H9 (cell line): ENCODE measurements around the gene MAPK13. TPM values are rescaled to one million over a fixed set of nuclear protein-coding genes. Genes with fewer than 3 reads are reported as not detected.

Source experiments
- DNase-seq: peaks from one replicate; pipeline ENCODE4 v3.0.0-alpha.2; 2017
- H2AFZ ChIP-seq: one replicate; pipeline ENCODE4 v1.6.1; 2013; ENCODE audit warnings: mild to moderate bottlenecking, low read length, control low read depth, moderate library complexity
- H2AK5ac ChIP-seq: 2 replicates; pipeline ENCODE4 v1.6.1; 2013; ENCODE audit warnings: low read length, control low read depth, mixed read lengths; ENCODE audit not compliant: insufficient read length
- H2BK120ac ChIP-seq: one replicate; pipeline ENCODE4 v1.6.1; 2013; ENCODE audit warnings: low read depth, mild to moderate bottlenecking, low read length, control low read depth, inconsistent platforms; ENCODE audit not compliant: poor library complexity, severe bottlenecking
- H2BK12ac ChIP-seq: 2 replicates; pipeline ENCODE4 v1.6.1; 2013; ENCODE audit warnings: low read length, control low read depth, mixed read lengths, low read depth; ENCODE audit not compliant: insufficient read length
- H2BK15ac ChIP-seq: 2 replicates; pipeline ENCODE4 v1.6.1; 2013; ENCODE audit warnings: low read depth, low read length, control low read depth
- H2BK20ac ChIP-seq: one replicate; pipeline ENCODE4 v1.6.1; 2013; ENCODE audit warnings: low read depth, mild to moderate bottlenecking, low read length, control low read depth, inconsistent platforms; ENCODE audit not compliant: poor library complexity, severe bottlenecking
- H2BK5ac ChIP-seq: 2 replicates; pipeline ENCODE4 v1.6.1; 2013; ENCODE audit warnings: low read length, control low read depth, mixed read lengths; ENCODE audit not compliant: insufficient read length
- H3K14ac ChIP-seq: 2 replicates; pipeline ENCODE4 v1.6.1; 2013; ENCODE audit warnings: low read length, control low read depth; ENCODE audit not compliant: insufficient read depth
- H3K18ac ChIP-seq: 2 replicates; pipeline ENCODE4 v1.6.1; 2013; ENCODE audit warnings: low read depth, mild to moderate bottlenecking, mixed read lengths, low read length, control low read depth; ENCODE audit not compliant: insufficient read length
- H3K23ac ChIP-seq: 2 replicates; pipeline ENCODE4 v1.6.1; 2013; ENCODE audit warnings: low read length, control low read depth, mixed read lengths, low read depth; ENCODE audit not compliant: insufficient read length
- H3K23me2 ChIP-seq: 2 replicates; pipeline ENCODE4 v1.6.1; 2013; ENCODE audit warnings: low read depth, mild to moderate bottlenecking, mixed read lengths, low read length, control low read depth; ENCODE audit not compliant: insufficient read length, poor library complexity, severe bottlenecking
- H3K27ac ChIP-seq: 2 replicates; pipeline ENCODE4 v1.5.1; 2013; ENCODE audit warnings: low read length, control low read depth, mixed read lengths, low read depth; ENCODE audit not compliant: insufficient read length
- H3K27me3 ChIP-seq: 2 replicates; pipeline ENCODE4 v1.6.1; 2013; ENCODE audit warnings: low read length, control low read depth, inconsistent platforms; ENCODE audit not compliant: insufficient read depth
- H3K4ac ChIP-seq: 2 replicates; pipeline ENCODE4 v1.6.1; 2013; ENCODE audit warnings: low read depth, mild to moderate bottlenecking, control low read depth, inconsistent platforms, low read length, moderate library complexity
- H3K4me1 ChIP-seq: 2 replicates; pipeline ENCODE4 v1.6.1; 2013; ENCODE audit warnings: low read length, control low read depth, inconsistent platforms; ENCODE audit not compliant: insufficient read depth
- H3K4me2 ChIP-seq: 2 replicates; pipeline ENCODE4 v1.6.1; 2013; ENCODE audit warnings: low read length, control low read depth, mixed read lengths; ENCODE audit not compliant: insufficient read length, insufficient read depth
- H3K56ac ChIP-seq: 2 replicates; pipeline ENCODE4 v1.6.1; 2013; ENCODE audit warnings: low read depth, mild to moderate bottlenecking, mixed read lengths, low read length, control low read depth; ENCODE audit not compliant: insufficient read length
- H3K79me1 ChIP-seq: 2 replicates; pipeline ENCODE4 v1.6.1; 2013; ENCODE audit warnings: low read depth, mild to moderate bottlenecking, moderate library complexity, low read length, control low read depth, inconsistent platforms; ENCODE audit not compliant: insufficient read depth, poor library complexity, severe bottlenecking
- H3K79me2 ChIP-seq: 2 replicates; pipeline ENCODE4 v1.6.1; 2013; ENCODE audit warnings: low read length, control low read depth, inconsistent platforms; ENCODE audit not compliant: insufficient read depth
- H3K9ac ChIP-seq: 2 replicates; pipeline ENCODE4 v1.6.1; 2013; ENCODE audit warnings: low read length, control low read depth, mixed read lengths; ENCODE audit not compliant: insufficient read length; ENCODE audit errors: extremely low read depth
- H3K9me3 ChIP-seq: one replicate; pipeline ENCODE4 v1.6.1; 2013; ENCODE audit warnings: low read depth, low read length, inconsistent platforms; ENCODE audit not compliant: control insufficient read depth
- H3T11ph ChIP-seq: one replicate; pipeline ENCODE4 v1.6.1; 2013; ENCODE audit warnings: mild to moderate bottlenecking, low read length, control low read depth, inconsistent platforms
- H4K20me1 ChIP-seq: one replicate; pipeline ENCODE4 v1.6.1; 2013; ENCODE audit not compliant: control insufficient read depth, insufficient read length, insufficient read depth
- H4K5ac ChIP-seq: 2 replicates; pipeline ENCODE4 v1.6.1; 2013; ENCODE audit warnings: low read depth, mild to moderate bottlenecking, mixed read lengths, low read length, control low read depth; ENCODE audit not compliant: insufficient read length
- H4K8ac ChIP-seq: replicated peaks from 2 replicates; pipeline ENCODE4 v1.6.1; 2013; ENCODE audit warnings: low read length, control low read depth, mixed read lengths, low read depth; ENCODE audit not compliant: insufficient read length
- H4K91ac ChIP-seq: 2 replicates; pipeline ENCODE4 v1.6.1; 2013; ENCODE audit warnings: low read depth, mild to moderate bottlenecking, moderate library complexity, mixed read lengths, low read length, control low read depth; ENCODE audit not compliant: insufficient read length
- H3K27ac Mint-ChIP-seq, 3 experiments: 2 replicates in 2 of 3; 3 replicates in 1 of 3; pipeline ENCODE4 v1.8.0; 2020 to 2021; ENCODE audit warnings: mixed read lengths in 3 of 3, mild to moderate bottlenecking in 1 of 3, moderate library complexity in 1 of 3
- H3K27me3 Mint-ChIP-seq: 2 replicates; pipeline ENCODE4 v1.8.0; 2021; ENCODE audit warnings: low read depth, mild to moderate bottlenecking, moderate library complexity, mixed read lengths
- H3K36me3 Mint-ChIP-seq, 3 experiments: 2 replicates in 2 of 3; 3 replicates in 1 of 3; pipeline ENCODE4 v1.8.0; 2020 to 2021; ENCODE audit warnings: low read depth in 3 of 3, mixed read lengths in 3 of 3; ENCODE audit not compliant: insufficient read depth in 1 of 3
- H3K4me1 Mint-ChIP-seq, 2 experiments: 2 replicates each; pipeline ENCODE4 v1.8.0; 2020; ENCODE audit warnings: mixed read lengths in 2 of 2
- H3K4me3 Mint-ChIP-seq, 2 experiments: 2 replicates in 1 of 2; 3 replicates in 1 of 2; pipeline ENCODE4 v1.8.0; 2020 to 2021; ENCODE audit warnings: mild to moderate bottlenecking in 2 of 2, mixed read lengths in 2 of 2, moderate library complexity in 1 of 2
- H3K9me3 Mint-ChIP-seq, 2 experiments: 2 replicates in 1 of 2; 3 replicates in 1 of 2; pipeline ENCODE4 v1.8.0; 2020; ENCODE audit warnings: mild to moderate bottlenecking in 2 of 2, mixed read lengths in 2 of 2, moderate library complexity in 1 of 2
- WGBS: extraction: QIAGEN DNeasy Blood & Tissue Kit; methylation state at CpG from one replicate; pipeline ENCODE4 v1.1.7; 2013; ENCODE audit warnings: missing lambda C conversion rate, low lambda C conversion rate, mixed read lengths; ENCODE audit not compliant: insufficient read length; ENCODE audit errors: extremely low coverage; 5-methylcytosine and 5-hydroxymethylcytosine counted together
- total RNA-seq: library from RNA; stranded (reverse); gene quantifications from 2 replicates; pipeline ENCODE4 v1.2.1, GENCODE V29; 2021
- TF ChIP-seq, protein P1 (sequence below): fragments of 200-600 bp; sonication (generic); conservative IDR thresholded peaks from 3 replicates; pipeline ENCODE4 v1.8.0; 2021; ENCODE audit warnings: antibody characterized with exemption, mild to moderate bottlenecking

The MAPK13 gene
- total RNA-seq, 1 experiment from 2014 or later: 18.9 TPM

DNA sequence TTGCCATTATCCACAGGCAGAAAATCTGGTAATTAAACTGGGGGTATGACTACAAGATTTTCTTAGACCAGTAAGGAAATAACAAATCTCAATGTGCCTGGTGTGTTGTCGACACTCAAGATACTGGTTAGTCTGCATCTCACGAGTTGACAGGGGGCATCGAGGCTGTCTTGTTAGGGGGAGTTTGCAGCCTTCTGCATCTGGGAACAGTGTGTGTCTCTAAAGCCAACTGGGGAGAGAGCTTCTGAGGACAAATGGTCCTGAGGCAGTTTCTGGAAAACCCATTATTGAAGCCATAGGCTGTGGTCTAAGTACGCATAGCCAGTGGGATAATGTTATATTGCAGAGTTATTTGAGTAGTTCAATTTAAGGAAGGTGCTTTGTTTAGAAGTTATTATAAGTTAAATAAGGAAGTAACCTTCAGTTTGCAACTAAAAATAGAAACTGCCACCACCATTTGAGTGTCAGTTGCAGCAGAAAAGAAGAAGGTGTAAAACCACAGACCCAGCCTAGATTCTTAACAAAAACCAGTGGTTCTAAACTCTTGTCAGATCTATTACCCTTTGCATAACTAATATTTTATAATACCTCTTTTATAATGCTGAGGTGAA, 15.4 kb upstream of the MAPK13 start:
- no peak overlapping the region for H3K27ac ChIP-seq
- H3K27ac Mint-ChIP-seq: peak overlapping the region in 2 of 3 experiments; percentile 58 to 74; a peak in 2 of 7 replicates
- no peak overlapping the region for H3K4me3 Mint-ChIP-seq

More for the DNA sequence above, 15.4 kb upstream of the MAPK13 start:
- Mint-ChIP-seq H3K9me3 (no peaks in the 10 kb centered on the region), H3K27me3 (no peaks in the 10 kb centered on the region), H3K4me1 (peaks cover 15 to 16% of the 10 kb centered on the region in 2 experiments), H3K36me3 (peaks cover 0 to 15% (median 4%) of the 10 kb centered on the region in 3 experiments; a peak in 4 of 7 replicates)
- no peak overlapping the region for H2AK5ac ChIP-seq
- H3K18ac ChIP-seq: no peak overlapping the region
- no CpG with 5 or more reads among the region's 4 CpGs for WGBS
- no peak overlapping the region for H2AFZ ChIP-seq
- H3K27me3 ChIP-seq: no peaks in the 10 kb centered on the region
- no peaks in the 10 kb centered on the region for H4K20me1 ChIP-seq
- no peak overlapping the region for H4K8ac ChIP-seq
- H3K56ac ChIP-seq: no peak overlapping the region
- H3K4me2 ChIP-seq: no peak overlapping the region
- H2BK120ac ChIP-seq: no peak overlapping the region
- H3K23ac ChIP-seq: no peak overlapping the region
- no peak overlapping the region for H4K91ac ChIP-seq
- H3T11ph ChIP-seq: no peak overlapping the region
- H4K5ac ChIP-seq: no peak overlapping the region
- no peaks in the 10 kb centered on the region for H3K79me1 ChIP-seq
- no peak overlapping the region for H3K14ac ChIP-seq
- H2BK12ac ChIP-seq: no peak overlapping the region
- H2BK5ac ChIP-seq: no peak overlapping the region
- no peak overlapping the region for H2BK15ac ChIP-seq
- H2BK20ac ChIP-seq: no peak overlapping the region
- DNase-seq: no peak
- no peak overlapping the region for H3K4ac ChIP-seq
- no peaks in the 10 kb centered on the region for H3K23me2 ChIP-seq
- H3K9me3 ChIP-seq: no peaks in the 10 kb centered on the region
- no peaks in the 10 kb centered on the region for H3K79me2 ChIP-seq
- no peak overlapping the region for H3K9ac ChIP-seq
- no peaks in the 10 kb centered on the region for H3K4me1 ChIP-seq
- TF ChIP-seq, protein P1, sequence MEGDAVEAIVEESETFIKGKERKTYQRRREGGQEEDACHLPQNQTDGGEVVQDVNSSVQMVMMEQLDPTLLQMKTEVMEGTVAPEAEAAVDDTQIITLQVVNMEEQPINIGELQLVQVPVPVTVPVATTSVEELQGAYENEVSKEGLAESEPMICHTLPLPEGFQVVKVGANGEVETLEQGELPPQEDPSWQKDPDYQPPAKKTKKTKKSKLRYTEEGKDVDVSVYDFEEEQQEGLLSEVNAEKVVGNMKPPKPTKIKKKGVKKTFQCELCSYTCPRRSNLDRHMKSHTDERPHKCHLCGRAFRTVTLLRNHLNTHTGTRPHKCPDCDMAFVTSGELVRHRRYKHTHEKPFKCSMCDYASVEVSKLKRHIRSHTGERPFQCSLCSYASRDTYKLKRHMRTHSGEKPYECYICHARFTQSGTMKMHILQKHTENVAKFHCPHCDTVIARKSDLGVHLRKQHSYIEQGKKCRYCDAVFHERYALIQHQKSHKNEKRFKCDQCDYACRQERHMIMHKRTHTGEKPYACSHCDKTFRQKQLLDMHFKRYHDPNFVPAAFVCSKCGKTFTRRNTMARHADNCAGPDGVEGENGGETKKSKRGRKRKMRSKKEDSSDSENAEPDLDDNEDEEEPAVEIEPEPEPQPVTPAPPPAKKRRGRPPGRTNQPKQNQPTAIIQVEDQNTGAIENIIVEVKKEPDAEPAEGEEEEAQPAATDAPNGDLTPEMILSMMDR: no peak
